AG04449 (cell line): ENCODE results near the gene AGBL4.

Experiments used
- CTCF ChIA-PET: fragments of 350-600 bp; formaldehyde crosslinking; extraction: SDS; loops from one replicate; lab custom pipeline; 2021; ENCODE audit warnings: antibody characterized with exemption; lab: Yijun Ruan, JAX
- POLR2A ChIA-PET: fragments of 400-600, 350-600 bp; formaldehyde crosslinking; extraction: SDS; loops from one replicate; lab custom pipeline; 2020; ENCODE audit warnings: antibody characterized with exemption, inconsistent platforms; lab: Yijun Ruan, JAX
- DNase-seq: peaks from one replicate; pipeline ENCODE4 v3.0.0-alpha.2; 2010; ENCODE audit warnings: low read depth, low spot score
- H3K4me3 ChIP-seq: 2 replicates; pipeline ENCODE4 v1.5.1; 2011; ENCODE audit warnings: low read depth, mild to moderate bottlenecking, control low read depth, low read length
- CTCF ChIP-seq: IDR thresholded peaks from one replicate; pipeline ENCODE4 v1.5.1; 2011; ENCODE audit warnings: mild to moderate bottlenecking, moderate library complexity, low read length, control low read depth, inconsistent platforms; ENCODE audit not compliant: insufficient read depth; ENCODE audit errors: missing control alignments

The AGBL4 gene

GRCh38 chr1:48757363-48757762 lies 1266.4 kb downstream of the AGBL4 start:
- ChIA-PET CTCF (no interaction called here), POLR2A (no interaction called here)
- no peak for TF ChIP-seq CTCF
- DNase-seq: no peak
- H3K4me3 ChIP-seq: no peak overlapping the region

- no peak overlapping the region for H3K4me3 ChIP-seq
- ChIA-PET CTCF (no interaction called here), POLR2A (no interaction called here)
- no peak for DNase-seq
- no peak for TF ChIP-seq CTCF
Observed at GRCh38 chr1:48756683-48757316, 1267.0 kb downstream of the AGBL4 start.

GRCh38 chr1:48753293-48753692 lies 1270.5 kb downstream of the AGBL4 start:
- CTCF ChIA-PET: no interaction called here
- no peak for TF ChIP-seq CTCF
- POLR2A ChIA-PET: no interaction called here

GRCh38 chr1:48750109-48750508 lies 1273.6 kb downstream of the AGBL4 start:
- CTCF ChIA-PET: no interaction called here
- no peak for DNase-seq
- POLR2A ChIA-PET: no interaction called here
- H3K4me3 ChIP-seq: no peak overlapping the region
- TF ChIP-seq CTCF: no peak

More at GRCh38 chr1:48753293-48753692, 1270.5 kb downstream of the AGBL4 start:
- no peak overlapping the region for H3K4me3 ChIP-seq
- DNase-seq: no peak

GRCh38 chr1:48749068-48749467 lies 1274.7 kb downstream of the AGBL4 start:
- POLR2A ChIA-PET: no interaction called here
- DNase-seq: no peak
- TF ChIP-seq CTCF: no peak
- H3K4me3 ChIP-seq: no peak overlapping the region
- CTCF ChIA-PET: interaction anchor here (1.1 kb wide), 1 partner anchor 14 kb away, joined by 3 read pairs; no protein-coding TSS in a partner anchor

GRCh38 chr1:48746906-48747305 lies 1276.8 kb downstream of the AGBL4 start:
- no peak overlapping the region for H3K4me3 ChIP-seq
- ChIA-PET POLR2A (no interaction called here), CTCF (no interaction called here)
- no peak for TF ChIP-seq CTCF
- no peak for DNase-seq
